Breast epithelium (tissue), 3 donors: ENCODE measurements around the gene SPR.

ENCODE experiments used
- CTCF ChIP-seq, 3 donors: fragments of 450-650 bp; IDR thresholded peaks; one replicate each; pipeline ENCODE4 v1.5.1; 2016 to 2017; ENCODE audit warnings: antibody characterized with exemption in 3 of 3, mild to moderate bottlenecking in 3 of 3, moderate library complexity in 3 of 3
- POLR2A ChIP-seq: fragments of 450-650 bp; IDR thresholded peaks from one replicate; pipeline ENCODE4 v1.6.1; 2016; ENCODE audit warnings: antibody characterized with exemption, mild to moderate bottlenecking, moderate library complexity

GRCh38 chr2:72886505-72887031, 640 bp upstream of the SPR start:
- TF ChIP-seq CTCF (IDR thresholded peaks at IDR 0.05) = no peak
- TF ChIP-seq POLR2A = no peak
